LHCN-M2 (cell line): ENCODE data around the gene HNF1A. TPM values are rescaled to one million over a fixed set of nuclear protein-coding genes. Genes with fewer than 3 reads are reported as not detected.
A peak's percentile ranks its signal among the peaks of the same experiment; 100 is the strongest.

Experiments
- DNase-seq: peaks from one replicate; pipeline ENCODE4 v3.0.0-alpha.2; 2012; ENCODE audit warnings: low read depth
- total RNA-seq: library from RNA; depleted of rRNA; stranded (reverse); fragments of >200 nt; gene quantifications from 2 replicates; pipeline ENCODE4 v1.2.3, GENCODE V29; 2014

HNF1A gene
- total RNA-seq, 1 experiment from 2014 or later, result 0.06 TPM

DNA sequence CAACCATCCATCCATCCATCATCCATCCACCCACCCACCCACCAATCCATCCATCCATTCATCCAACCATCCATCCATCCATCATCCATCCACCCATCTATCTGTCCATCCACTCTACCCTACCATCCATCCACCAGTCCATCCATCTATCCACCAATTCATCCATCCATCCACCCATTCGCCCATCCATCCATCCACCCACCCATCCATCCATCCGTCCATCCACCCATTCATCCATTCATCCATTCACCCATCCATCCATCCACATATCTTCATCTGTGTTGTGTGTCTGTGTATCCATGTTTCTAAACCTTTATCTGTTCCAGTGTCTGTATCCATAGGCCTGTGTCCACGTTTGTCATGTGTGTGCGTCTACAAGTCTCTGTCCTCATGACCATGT lies 9.9 kb downstream of the HNF1A start:
- no peak for DNase-seq

DNA sequence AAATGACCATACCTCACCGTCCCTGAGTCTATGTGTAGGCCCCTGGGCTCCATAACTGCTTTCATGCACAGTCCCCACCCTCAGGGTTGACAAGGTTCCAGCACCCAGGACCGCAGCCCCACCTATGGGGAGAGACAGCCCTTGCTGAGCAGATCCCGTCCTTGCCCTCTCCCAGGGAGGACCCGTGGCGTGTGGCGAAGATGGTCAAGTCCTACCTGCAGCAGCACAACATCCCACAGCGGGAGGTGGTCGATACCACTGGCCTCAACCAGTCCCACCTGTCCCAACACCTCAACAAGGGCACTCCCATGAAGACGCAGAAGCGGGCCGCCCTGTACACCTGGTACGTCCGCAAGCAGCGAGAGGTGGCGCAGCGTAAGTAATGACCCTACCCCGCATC lies 10.3 kb downstream of the HNF1A start:
- no peak for DNase-seq

DNA sequence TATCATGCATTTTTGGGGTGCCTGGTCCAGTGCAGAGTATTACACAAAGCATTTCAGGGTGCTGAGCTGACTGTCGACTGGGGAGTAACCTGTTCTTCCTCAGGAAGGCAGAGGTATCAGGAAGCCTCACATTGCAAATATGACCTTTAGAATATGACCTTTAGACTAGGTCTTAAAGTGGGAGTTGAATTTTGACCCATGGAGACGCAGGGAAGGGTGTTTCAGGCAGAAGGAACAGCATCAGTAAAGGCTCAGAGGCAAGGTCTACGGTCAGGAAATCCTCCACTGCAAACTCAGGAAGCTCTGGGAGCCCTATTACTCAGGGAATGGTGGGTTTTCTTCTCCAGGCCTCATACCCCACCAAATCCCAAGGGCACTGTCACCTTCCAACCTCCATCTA lies 11.3 kb downstream of the HNF1A start:
- no peak for DNase-seq

DNA sequence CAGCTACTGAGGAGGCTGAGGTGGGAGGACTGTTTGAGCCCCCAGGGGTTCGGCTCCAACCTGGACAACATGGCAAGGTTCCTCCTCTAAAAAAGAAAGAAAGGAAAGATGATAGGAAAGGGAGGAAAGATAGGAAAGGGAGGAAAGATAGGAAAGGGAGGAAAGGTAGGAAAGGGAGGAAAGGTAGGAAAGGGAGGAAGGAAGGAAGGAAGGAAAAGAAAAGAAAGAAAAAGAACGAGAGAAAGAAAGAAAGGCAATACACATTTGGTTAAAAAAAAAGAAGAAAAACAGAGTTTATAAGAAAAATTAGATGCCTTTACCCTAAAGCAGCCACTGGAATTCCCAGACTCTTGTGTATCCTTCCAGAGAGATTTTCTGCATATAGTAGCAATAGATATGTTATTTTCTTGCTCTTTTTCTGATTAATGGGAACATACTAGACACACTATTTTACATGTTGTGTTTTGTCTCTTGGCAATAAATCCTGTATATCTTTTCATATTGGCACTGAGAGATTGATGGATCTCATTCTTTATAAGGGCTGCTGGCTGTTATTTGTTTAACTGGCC lies 12.2 kb downstream of the HNF1A start:
- no peak for DNase-seq

DNA sequence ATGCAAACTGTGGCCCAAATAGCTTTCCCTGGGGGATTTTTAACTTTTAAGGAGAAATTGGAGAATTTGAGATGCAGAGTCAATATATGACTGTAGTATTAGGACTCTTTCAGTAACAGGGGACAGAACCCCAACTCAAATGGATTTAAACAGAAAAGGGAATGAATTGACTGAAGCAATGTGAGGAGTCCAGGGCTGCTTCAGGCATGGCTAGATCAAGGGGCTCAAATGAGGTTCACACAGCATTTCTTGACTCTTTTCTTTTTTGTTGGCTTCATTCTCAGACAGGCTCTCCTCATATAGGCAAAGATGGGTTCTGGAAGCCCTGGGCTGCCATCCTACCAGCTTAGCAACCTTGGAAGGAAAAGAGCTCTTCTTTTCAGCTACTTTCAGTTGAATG lies 13.6 kb downstream of the HNF1A start:
- DNase-seq, result no peak

DNA sequence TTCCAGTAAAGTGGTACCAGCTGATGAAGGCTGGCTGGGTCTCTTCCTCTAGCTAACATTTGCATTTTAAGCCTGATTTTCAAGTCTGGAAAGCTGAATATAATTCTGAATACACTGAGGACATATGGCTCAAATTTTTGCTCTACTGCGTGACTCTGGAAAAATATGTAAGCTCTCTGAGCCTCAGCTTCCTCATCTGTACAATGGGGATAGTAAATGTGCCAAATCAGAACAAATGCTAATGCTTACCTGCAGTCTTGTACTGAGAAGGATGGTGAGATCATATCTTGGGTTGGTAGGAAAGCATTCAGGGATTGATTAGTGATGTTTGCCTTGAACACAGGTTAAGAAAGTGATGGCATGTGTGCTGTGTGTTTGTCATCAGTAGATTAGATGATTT lies 14.6 kb downstream of the HNF1A start:
- DNase-seq, result no peak

DNA sequence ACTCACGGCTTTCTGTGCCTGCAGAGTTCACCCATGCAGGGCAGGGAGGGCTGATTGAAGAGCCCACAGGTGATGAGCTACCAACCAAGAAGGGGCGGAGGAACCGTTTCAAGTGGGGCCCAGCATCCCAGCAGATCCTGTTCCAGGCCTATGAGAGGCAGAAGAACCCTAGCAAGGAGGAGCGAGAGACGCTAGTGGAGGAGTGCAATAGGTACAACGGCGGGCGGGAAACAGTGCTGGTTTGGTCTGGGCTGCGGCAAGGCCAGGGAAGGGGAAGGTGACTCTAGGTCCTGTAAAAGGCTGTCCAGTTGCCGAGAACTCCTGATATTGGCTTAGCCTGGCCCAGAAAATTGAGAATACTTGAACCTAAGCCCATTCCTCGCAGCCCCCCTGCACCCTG lies 15.2 kb downstream of the HNF1A start:
- DNase-seq, result no peak

DNA sequence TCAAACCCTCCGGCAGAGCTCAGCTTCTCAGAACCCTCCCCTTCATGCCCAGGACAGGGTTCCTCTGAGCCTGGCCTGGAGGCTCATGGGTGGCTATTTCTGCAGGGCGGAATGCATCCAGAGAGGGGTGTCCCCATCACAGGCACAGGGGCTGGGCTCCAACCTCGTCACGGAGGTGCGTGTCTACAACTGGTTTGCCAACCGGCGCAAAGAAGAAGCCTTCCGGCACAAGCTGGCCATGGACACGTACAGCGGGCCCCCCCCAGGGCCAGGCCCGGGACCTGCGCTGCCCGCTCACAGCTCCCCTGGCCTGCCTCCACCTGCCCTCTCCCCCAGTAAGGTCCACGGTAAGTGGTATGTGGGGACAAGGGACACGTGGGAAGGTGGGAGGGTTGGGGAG lies 15.7 kb downstream of the HNF1A start:
- DNase-seq, result no peak

DNA sequence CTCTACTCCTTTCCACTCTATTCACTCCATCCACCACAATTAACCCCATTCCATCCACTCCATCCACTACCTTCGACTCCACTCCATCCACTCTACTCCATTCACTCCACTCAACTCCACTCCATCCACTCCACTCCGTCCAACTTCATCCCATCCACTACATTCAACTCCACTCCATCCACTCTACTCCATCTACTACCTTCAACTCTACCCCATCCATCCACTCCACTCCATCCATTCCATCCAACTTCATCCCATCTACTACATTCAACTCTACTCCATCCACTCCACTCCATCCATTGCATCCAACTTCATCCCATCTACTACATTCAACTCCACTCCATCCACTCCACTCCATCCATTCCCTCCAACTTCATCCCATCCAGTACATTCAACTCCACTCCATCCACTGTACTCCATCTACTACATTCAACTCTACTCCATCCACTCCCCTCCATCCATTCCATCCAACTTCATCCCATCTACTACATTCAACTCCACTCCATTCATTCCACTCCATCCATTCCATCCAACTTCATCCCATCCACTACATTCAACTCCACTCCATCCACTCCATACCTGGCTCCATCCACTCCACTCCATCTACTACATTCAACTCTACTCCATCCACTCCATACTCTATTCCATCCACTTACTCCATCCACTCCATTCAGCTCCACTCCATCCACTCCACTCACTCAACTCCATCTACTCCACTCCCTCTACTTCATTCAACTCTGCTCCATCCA lies 16.4 kb downstream of the HNF1A start:
- DNase-seq, result no peak

DNA sequence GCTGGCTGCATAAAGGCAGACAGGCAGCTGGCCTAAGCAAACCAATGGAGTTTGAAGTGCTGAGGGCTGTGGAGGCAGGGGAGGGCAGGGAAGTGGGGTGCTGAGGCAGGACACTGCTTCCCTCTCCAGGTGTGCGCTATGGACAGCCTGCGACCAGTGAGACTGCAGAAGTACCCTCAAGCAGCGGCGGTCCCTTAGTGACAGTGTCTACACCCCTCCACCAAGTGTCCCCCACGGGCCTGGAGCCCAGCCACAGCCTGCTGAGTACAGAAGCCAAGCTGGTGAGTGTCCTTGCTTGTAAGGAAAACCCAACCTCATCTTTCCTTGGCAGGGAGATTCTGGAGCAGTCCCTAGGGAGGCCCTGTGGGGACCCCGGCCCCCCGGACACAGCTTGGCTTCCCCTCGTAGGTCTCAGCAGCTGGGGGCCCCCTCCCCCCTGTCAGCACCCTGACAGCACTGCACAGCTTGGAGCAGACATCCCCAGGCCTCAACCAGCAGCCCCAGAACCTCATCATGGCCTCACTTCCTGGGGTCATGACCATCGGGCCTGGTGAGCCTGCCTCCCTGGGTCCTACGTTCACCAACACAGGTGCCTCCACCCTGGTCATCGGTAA lies 17.9 kb downstream of the HNF1A start:
- DNase-seq, result no peak

DNA sequence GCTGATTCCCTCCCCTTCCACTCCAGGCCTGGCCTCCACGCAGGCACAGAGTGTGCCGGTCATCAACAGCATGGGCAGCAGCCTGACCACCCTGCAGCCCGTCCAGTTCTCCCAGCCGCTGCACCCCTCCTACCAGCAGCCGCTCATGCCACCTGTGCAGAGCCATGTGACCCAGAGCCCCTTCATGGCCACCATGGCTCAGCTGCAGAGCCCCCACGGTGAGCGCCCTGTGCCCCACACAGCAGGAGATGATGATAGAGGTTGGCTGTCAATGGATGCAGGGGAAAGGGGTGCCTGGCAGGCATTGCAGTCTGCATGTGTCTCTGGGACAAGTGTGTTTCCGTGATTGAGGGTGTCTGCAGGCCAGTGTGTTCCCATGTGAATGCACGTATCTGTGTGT lies 19.1 kb downstream of the HNF1A start:
- DNase-seq, result no peak

DNA sequence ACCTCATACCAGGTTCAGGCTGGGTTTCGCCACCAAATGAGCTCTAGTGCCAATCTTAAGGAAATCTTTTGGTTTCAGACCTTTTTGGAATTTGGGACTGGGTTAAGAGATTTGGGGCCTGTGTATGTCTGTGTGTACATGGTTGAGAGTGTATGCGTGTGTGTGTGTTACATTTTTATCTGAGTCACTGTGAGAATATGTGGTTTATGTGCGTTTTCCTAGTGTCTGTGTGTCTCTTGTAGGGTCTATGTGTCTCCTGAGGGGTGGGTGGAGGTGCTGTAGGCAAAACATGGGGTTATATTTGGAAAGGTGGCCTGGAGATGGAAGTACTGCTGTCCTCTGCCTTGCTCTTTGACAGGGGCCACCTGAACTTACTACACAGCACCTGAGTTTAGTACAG lies 20.1 kb downstream of the HNF1A start:
- no peak for DNase-seq

DNA sequence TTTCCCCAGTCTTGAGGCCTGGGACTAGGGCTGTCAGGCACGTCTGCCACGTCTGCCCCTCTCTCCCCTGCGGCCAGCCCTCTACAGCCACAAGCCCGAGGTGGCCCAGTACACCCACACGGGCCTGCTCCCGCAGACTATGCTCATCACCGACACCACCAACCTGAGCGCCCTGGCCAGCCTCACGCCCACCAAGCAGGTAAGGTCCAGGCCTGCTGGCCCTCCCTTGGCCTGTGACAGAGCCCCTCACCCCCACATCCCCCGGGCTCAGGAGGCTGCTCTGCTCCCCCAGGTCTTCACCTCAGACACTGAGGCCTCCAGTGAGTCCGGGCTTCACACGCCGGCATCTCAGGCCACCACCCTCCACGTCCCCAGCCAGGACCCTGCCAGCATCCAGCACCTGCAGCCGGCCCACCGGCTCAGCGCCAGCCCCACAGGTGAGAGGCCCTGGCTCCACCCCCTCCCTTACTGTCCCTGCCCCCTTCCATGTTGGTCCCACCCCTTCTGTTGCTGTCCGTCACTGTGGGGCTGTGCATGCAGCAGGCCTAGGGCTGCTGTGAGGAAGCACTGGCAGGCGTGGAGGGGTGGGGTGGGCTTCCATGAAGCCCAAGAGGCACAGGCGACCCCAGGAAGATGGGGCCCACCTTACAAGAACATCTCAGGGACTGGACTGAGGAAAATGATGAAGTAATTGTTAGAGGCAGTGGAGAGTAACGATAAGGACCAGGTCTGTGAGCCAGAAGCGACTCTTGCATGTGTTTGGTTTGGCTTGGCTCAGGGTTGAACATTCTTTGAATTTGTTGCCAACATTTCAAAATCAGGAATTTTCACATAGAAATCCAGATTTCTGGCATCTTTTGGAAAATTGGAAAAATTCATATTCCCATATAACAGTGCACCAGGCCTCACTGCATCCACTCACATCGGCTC lies 21.1 kb downstream of the HNF1A start:
- DNase-seq, result no peak

DNA sequence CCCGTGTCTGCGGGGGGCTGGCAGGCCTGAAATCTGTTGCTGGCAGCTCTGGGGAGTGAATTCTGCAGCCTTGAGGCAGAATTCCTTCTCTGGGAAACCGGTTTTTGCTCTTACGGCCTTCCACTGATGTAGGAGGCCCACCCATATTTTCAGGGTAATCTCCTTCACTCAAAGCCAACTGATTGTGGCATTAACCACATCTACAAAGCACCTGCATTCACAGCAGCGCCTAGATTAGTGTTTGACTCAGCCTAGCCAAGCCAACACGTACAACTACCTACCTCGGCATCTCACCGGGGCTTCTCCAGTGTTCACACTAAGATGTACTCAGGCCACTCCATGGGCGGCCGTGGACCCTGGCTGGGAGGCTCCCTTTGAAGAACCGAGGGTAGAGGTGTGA lies 22.2 kb downstream of the HNF1A start:
- DNase-seq, result no peak

DNA sequence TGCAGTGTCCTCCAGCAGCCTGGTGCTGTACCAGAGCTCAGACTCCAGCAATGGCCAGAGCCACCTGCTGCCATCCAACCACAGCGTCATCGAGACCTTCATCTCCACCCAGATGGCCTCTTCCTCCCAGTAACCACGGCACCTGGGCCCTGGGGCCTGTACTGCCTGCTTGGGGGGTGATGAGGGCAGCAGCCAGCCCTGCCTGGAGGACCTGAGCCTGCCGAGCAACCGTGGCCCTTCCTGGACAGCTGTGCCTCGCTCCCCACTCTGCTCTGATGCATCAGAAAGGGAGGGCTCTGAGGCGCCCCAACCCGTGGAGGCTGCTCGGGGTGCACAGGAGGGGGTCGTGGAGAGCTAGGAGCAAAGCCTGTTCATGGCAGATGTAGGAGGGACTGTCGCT lies 22.7 kb downstream of the HNF1A start:
- no peak for DNase-seq

DNA sequence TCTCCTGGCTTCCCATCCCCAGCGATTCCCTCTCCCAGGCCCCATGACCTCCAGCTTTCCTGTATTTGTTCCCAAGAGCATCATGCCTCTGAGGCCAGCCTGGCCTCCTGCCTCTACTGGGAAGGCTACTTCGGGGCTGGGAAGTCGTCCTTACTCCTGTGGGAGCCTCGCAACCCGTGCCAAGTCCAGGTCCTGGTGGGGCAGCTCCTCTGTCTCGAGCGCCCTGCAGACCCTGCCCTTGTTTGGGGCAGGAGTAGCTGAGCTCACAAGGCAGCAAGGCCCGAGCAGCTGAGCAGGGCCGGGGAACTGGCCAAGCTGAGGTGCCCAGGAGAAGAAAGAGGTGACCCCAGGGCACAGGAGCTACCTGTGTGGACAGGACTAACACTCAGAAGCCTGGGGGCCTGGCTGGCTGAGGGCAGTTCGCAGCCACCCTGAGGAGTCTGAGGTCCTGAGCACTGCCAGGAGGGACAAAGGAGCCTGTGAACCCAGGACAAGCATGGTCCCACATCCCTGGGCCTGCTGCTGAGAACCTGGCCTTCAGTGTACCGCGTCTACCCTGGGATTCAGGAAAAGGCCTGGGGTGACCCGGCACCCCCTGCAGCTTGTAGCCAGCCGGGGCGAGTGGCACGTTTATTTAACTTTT lies 23.6 kb downstream of the HNF1A start:
- no peak for DNase-seq

DNA sequence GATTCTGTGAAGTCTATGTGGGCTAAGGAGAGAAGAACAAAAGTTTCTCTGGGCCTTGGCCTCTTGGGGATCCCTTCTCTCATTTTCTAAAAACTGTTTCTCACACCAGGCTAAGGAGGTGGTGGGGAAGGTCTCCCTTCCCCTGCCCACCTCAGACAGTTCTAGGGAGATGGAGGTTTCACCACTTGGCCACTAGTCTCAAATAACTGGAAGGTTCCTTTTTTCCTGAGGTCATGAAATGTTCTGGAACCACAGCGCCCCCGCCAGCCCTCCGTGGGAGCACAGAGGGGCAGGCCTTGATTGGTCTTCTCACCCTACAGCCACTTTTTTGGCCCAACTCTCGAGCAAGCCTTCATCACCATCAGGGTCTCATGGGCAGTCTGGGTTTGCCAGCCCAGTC lies 25.3 kb downstream of the HNF1A start:
- DNase-seq, result no peak

DNA sequence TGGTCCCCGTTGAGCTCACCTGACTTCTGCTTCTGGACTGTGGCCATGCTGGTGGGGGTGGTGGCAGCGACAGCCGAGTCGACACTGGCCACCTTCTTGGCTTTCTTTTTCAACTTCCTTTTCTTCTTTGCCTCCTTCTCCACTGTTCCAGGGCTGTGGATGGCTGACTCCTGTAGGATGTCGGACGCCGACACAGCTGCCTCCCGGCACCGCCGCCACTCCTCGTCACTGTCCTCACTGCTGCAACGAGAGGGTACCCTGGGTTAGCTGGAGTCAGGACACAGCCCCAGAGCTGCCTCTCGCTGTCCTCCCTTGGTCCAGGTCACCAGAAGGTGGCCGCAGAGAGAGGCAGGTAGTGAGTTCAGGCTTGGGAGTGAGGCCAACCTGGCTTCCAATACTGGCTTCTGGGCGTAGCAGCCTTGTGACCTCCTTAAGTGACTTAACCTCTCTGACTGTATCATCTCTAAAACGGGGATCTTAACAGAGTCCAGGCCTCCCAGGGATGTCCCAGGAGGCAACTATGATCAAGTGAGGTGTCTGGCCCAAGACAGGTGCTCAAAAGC lies 26.0 kb downstream of the HNF1A start:
- DNase-seq, result no peak

DNA sequence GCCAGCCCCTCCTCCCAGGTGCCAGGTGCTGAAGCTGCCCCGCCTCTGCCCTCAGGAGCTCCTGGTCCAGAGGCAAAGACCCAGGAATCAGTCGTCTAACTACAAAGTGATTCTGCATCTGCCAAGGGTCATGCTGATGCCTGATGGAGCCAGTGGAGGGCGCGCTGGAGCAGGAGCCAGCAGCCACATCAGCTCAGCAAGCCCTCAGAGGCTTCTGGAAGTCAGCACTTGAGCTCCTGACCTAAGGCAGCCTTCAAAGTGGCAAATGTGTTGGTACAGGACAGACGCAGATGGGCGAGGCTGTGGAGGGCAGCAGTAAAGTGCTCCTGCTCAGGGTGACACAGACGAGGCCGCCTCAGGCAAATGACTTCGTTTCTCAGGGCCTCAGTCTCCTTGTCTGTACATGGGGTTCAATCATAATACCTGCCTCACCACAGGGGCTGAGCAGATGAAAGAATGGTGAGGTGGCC lies 27.0 kb downstream of the HNF1A start:
- DNase-seq, result peak; percentile 42

DNA sequence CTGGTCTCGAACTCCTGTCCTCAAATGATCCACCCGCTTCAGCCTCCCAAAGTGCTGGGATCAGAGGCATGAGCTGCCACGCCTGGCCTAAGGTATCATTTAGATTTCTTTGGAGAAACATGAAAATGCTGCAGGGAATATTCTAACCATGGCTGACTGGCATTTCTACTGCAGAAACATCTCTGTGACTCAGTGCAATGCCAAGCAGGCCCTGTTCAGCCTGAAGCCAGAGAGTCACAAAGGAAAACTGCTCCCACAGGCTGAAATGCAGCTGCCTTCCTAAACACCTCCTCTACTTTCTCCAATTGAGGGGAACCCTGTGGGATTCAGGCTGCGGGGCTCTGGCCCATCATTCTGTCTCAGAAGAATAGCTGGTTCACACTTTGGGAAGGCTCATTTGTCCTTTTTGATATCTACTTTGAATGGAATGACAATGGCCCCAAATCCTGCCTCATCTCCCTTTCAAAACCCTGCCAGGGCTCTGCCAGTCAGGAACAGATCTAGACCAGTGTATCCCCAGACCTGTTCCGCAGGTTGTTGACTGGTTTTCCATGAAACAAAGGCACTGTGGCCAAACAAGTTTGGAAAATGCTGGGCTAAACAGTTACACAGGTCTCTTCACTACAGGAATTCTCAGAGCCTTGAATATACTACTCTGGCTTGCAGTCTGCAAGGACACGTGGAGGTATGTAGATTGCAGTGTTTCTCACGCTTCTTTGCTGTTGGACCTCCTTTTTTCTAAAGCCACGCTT lies 30.2 kb downstream of the HNF1A start:
- DNase-seq, result no peak
